H1 (cell line): ENCODE measurements around the gene SH3PXD2A. TPM values are rescaled to one million over a fixed set of nuclear protein-coding genes. Genes with fewer than 3 reads are reported as not detected.

Source experiments
- POLR2AphosphoS5 ChIP-seq: IDR thresholded peaks from 2 replicates; pipeline ENCODE4 v1.6.1; 2011; ENCODE audit warnings: low read depth, low read length
- TCF12 ChIP-seq: IDR thresholded peaks from 2 replicates; pipeline ENCODE4 v1.6.1; 2011; ENCODE audit warnings: low read depth, mild to moderate bottlenecking, low read length
- polyA plus RNA-seq, 7 experiments: library from polyadenylated mRNA; depleted of rRNA in 3 of 7; stranded (reverse) in 5 of 7; unstranded in 2 of 7; fragments of >200 nt in 5 of 7; fragments of 200-250 nt in 2 of 7; gene quantifications; 1 replicate in 5 of 7; 2 replicates in 1 of 7; 4 replicates in 1 of 7; pipeline versions ENCODE4 v1.2.1 to v1.2.3, GENCODE V29; 2011 to 2013; ENCODE audit warnings: missing spikeins in 2 of 7, mixed read lengths in 2 of 7
- total RNA-seq: library from RNA; stranded (reverse); fragmentation: NEBNext Ultra II Directional; extraction: Animal tissue kit (Norgen Biotek cat#: 25700); gene quantifications from 2 replicates; pipeline ENCODE4 v1.2.1, GENCODE V29; 2021
- TF ChIP-seq, protein P1 (sequence below): IDR thresholded peaks from 2 replicates; pipeline ENCODE4 v1.6.1; 2011; ENCODE audit warnings: low read depth, mild to moderate bottlenecking, low read length; ENCODE audit not compliant: insufficient read depth

The SH3PXD2A gene
- total and polyA plus RNA-seq, 2 of the 8 experiments (the other 6 are each of a cell fraction or from before 2014, with no cell fraction given), result 5.4 to 16.3 TPM

DNA sequence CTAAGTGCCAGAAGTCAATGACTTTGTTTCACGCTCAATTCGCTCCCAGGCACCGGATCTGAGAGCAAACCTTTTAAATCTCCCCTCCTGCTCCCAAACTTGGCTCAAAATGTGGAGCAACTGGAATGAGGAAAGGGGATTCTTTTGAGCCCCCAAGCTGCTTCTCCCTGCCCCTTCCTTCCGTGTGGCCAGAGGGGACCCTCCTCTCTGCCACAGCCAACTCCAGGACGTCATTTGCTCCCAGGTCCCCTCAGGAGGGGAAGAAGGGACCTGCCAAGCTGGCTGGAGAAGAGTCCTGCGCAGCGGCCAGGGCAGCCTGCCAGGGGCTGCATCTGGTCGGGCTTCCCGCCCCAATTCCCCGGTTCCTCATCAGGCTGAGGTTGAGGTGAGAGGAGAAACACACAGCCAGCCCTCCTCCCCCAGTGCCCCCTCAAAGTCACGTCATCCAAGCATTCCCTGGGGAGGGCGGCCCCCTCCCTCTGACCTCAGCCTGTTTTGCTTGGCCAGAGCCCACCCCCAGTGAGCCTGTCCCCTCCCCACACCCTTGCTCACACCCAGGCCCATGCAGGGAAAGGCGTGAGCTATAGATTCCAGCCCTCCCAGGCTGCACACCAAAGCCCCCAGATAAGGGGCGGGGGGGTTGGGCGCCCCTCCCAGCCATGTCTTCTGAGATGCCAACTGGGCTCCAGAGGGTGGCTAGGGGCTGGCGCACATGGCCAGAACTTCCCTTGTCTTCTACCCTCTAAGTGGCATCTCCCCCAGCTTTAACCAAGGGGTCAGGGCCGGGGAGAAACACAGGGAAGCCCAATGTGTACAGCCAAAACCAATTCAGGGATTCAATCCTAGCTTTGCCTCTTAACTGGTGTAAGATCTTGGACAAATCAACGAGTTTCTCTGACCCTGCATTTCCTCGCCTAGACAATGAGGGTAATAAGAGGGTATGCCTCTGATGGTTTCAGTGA lies 35.0 kb downstream of the SH3PXD2A start (continued):
- TF ChIP-seq POLR2AphosphoS5 (no peak), TCF12 (no peak)
- TF ChIP-seq, protein P1, sequence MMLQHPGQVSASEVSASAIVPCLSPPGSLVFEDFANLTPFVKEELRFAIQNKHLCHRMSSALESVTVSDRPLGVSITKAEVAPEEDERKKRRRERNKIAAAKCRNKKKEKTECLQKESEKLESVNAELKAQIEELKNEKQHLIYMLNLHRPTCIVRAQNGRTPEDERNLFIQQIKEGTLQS, result no peak
